NCI-H526 (cell line): ENCODE measurements around the gene COMMD10.

Source experiments
- DNase-seq, 2 experiments: peaks; one replicate each; lab custom pipeline; 2025; lab: John Stamatoyannopoulos, UW

The COMMD10 gene

DNA sequence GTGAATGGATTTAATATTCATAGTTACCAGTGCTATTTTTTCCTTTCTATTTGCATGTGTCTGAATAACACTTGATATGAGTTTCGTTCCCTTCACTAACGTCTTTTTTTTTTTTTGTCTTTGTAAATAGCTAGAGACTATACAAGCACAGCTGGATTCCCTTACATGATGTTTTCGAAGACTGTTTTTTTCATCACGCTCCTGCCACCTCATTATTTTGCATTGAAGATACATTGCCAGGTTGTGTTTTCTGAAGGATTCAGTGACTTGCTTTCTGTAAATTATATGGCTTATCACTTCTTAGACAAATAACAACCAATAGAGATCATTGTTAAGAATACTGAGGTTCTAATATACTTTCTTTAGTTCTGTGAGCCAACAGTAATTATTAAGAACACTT lies 207.5 kb downstream of the COMMD10 start:
- no peak for DNase-seq

- no peak for DNase-seq
Observed at GRCh38 chr5:116296335-116297072, 211.7 kb downstream of the COMMD10 start.

DNA sequence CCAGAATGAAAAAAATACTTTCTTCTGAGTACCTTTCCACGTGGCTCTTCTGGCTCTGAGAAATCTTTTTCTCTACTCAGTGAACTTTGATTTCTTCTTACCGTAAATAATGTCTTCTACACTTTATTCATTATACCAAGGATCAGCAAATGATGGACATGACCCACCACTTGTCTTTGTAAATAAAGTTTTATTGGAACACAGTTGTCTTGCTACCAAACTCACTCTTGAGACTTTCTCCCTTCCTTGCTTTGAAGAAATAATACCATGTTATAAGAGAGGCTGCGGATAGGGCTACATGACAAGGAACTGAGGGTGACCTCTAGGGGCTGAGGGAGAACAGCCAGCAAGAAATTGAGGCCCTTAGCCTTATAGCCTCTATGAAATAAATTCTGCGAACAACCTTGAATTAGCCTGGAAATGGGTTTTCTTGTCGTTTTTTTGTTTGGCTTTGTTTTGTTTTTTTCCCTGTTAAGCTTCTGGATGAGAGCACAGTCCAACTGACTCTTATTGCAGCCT lies 212.5 kb downstream of the COMMD10 start:
- no peak for DNase-seq

GRCh38 chr5:116299746-116300640 lies 215.2 kb downstream of the COMMD10 start:
- DNase-seq, result no peak

- DNase-seq, result no peak
Observed at GRCh38 chr5:116301110-116301509, 216.3 kb downstream of the COMMD10 start.

- no peak for DNase-seq
Observed at GRCh38 chr5:116303340-116303739, 218.5 kb downstream of the COMMD10 start.

GRCh38 chr5:116303810-116304209 lies 219.0 kb downstream of the COMMD10 start:
- peak; percentile 44 to 49 for DNase-seq

- no peak for DNase-seq
Observed at GRCh38 chr5:116305899-116306298, 221.1 kb downstream of the COMMD10 start.

- no peak for DNase-seq
Observed at GRCh38 chr5:116306846-116307245, 222.0 kb downstream of the COMMD10 start.

- DNase-seq, result no peak
Observed at GRCh38 chr5:116308391-116308790, 223.6 kb downstream of the COMMD10 start.

GRCh38 chr5:116313366-116313765 lies 228.5 kb downstream of the COMMD10 start:
- no peak for DNase-seq

GRCh38 chr5:116315531-116315930 lies 230.7 kb downstream of the COMMD10 start:
- no peak for DNase-seq

GRCh38 chr5:116318091-116318854 lies 233.4 kb downstream of the COMMD10 start:
- no peak for DNase-seq

GRCh38 chr5:116320486-116320885 lies 235.7 kb downstream of the COMMD10 start:
- DNase-seq, result no peak

DNA sequence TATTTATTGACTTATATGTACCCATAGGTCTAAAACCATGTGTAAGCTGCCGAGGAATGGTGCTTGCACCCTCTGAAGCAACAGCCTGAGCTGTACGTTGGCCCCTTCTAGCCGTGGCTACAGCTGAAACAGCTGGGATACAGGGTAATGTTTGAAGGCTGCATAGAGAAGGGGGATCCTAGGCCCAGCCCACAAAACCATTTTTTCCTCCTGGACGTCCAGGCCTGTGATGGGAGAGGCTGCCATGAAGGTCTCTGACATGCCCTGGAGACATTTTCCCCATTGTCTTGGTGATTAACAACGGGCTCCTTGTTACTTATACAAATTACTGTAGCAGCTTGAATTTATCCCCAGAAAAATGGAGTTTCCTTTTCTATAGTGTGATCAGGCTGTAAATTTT lies 244.7 kb downstream of the COMMD10 start:
- DNase-seq, result no peak

DNA sequence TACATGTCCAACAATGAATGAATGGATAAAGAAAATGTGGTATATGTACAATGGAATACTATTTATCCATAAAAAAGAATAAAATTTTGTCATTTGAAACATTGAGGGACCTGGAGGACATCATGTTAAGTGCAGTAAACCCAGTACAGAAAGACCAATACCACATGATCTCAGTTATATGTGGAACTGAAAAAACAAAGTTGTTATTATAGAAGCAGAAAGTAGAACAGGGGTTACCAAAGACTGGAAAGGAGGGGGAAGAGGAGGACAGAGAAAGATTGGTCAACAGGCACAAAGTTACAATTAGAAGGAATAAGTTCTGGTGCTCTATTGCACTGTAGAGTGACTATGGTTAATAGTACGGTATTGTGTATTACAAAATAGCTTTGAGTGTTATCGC lies 256.0 kb downstream of the COMMD10 start:
- DNase-seq, result no peak
